ENCODE data around the gene CCDC174. TPM values are rescaled to one million over a fixed set of nuclear protein-coding genes. Genes with fewer than 3 reads are reported as not detected.

Gene CCDC174
- total and polyA plus RNA-seq, 7 donors, result 10.8 to 21.3 (median 13.3) TPM

- H3K4me1 ChIP-seq, result no peaks in the 10 kb centered on the region
- no peak for DNase-seq
- H3K36me3 ChIP-seq, result no peaks in the 10 kb centered on the region
- no peak for TF ChIP-seq POLR2AphosphoS5 (IDR thresholded peaks at IDR 0.05)
- no peak for TF ChIP-seq EP300 (IDR thresholded peaks at IDR 0.05)
- TF ChIP-seq, protein P1, sequence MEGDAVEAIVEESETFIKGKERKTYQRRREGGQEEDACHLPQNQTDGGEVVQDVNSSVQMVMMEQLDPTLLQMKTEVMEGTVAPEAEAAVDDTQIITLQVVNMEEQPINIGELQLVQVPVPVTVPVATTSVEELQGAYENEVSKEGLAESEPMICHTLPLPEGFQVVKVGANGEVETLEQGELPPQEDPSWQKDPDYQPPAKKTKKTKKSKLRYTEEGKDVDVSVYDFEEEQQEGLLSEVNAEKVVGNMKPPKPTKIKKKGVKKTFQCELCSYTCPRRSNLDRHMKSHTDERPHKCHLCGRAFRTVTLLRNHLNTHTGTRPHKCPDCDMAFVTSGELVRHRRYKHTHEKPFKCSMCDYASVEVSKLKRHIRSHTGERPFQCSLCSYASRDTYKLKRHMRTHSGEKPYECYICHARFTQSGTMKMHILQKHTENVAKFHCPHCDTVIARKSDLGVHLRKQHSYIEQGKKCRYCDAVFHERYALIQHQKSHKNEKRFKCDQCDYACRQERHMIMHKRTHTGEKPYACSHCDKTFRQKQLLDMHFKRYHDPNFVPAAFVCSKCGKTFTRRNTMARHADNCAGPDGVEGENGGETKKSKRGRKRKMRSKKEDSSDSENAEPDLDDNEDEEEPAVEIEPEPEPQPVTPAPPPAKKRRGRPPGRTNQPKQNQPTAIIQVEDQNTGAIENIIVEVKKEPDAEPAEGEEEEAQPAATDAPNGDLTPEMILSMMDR (IDR thresholded peaks at IDR 0.05), result no peak
- no peak for TF ChIP-seq POLR2A (IDR thresholded peaks at IDR 0.05)
- H3K9me3 ChIP-seq, result peaks cover 0 to 3% (median 0%) of the 10 kb centered on the region in 4 donors
- H3K4me3 ChIP-seq, result no peak overlapping the region
- 96 to 99% methylated on average over 1 of the region's 1 CpG for WGBS, 2 donors
- intact Hi-C loops (cut with DNase I), result no loop called here
- no peak overlapping the region for H3K27ac ChIP-seq
- no peaks in the 10 kb centered on the region for H3K27me3 ChIP-seq
These were observed 28.6 kb downstream of the CCDC174 start for GRCh38 chr3:14680115-14680514.

- TF ChIP-seq POLR2A (IDR thresholded peaks at IDR 0.05) (no peak), EP300 (IDR thresholded peaks at IDR 0.05) (no peak), POLR2AphosphoS5 (IDR thresholded peaks at IDR 0.05) (no peak)
- TF ChIP-seq, protein P1 (IDR thresholded peaks at IDR 0.05), result no peak
- Histone ChIP-seq H3K9me3 (peaks cover 0 to 3% (median 0%) of the 10 kb centered on the region in 4 donors), H3K36me3 (no peaks in the 10 kb centered on the region), H3K4me3 (no peak overlapping the region), H3K4me1 (no peaks in the 10 kb centered on the region), H3K27ac (no peak overlapping the region), H3K27me3 (no peaks in the 10 kb centered on the region)
- no peak for DNase-seq
- intact Hi-C loops (cut with DNase I), result no loop called here
- WGBS, 2 donors, result 64 to 78% methylated on average over 2 of the region's 2 CpGs
These were observed 29.2 kb downstream of the CCDC174 start for GRCh38 chr3:14680716-14681115.

DNA sequence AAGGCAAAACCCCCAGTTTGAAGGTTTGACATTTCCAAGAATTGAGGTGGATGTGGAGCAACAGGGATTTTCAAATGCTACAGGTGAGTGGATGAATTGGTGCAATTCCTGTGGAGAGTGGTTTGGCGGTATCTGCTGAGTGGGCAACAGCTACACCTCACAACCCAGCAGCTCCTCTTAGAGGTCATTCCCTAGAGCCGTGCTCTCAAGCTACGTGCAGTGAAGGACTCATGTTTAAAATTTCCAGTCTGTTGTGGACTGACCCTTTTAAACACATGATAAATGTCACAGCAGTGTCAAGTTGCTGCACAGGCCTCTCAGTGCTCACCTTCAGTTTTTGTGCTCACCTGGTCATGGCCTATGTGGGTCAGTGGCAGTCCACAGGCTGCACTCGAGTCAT lies 32.9 kb downstream of the CCDC174 start:
- Histone ChIP-seq H3K27me3 (no peaks in the 10 kb centered on the region), H3K36me3 (no peaks in the 10 kb centered on the region), H3K4me3 (no peak overlapping the region), H3K4me1 (no peaks in the 10 kb centered on the region), H3K9me3 (peaks cover 0 to 3% (median 0%) of the 10 kb centered on the region in 4 donors), H3K27ac (no peak overlapping the region)
- 93 to 95% methylated on average over 4 of the region's 4 CpGs for WGBS, 2 donors
- intact Hi-C loops (cut with DNase I), result no loop called here
- no peak for DNase-seq
- TF ChIP-seq EP300 (IDR thresholded peaks at IDR 0.05) (no peak), POLR2AphosphoS5 (IDR thresholded peaks at IDR 0.05) (no peak), POLR2A (IDR thresholded peaks at IDR 0.05) (no peak)
- TF ChIP-seq, protein P1 (IDR thresholded peaks at IDR 0.05), result no peak

DNA sequence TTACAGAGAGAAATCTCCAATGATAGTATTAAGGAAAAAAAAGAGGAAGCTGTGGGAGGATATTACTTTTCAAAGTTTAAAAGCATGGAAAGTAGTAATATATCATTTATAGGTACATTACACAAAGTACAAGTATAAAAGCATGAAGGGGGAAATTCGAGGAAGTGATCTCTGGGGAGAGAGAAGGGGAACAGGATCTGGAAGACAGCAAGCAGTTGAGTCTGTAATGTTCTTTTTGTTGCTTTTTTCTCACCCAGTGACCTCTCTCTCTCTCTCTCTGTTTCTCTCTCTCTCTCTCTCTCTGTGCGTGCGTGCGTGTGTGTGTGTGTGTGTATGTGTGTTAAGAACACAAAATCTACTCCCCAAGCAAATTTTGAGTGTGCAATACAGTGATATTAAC lies 33.6 kb downstream of the CCDC174 start:
- WGBS, 2 donors, result 38 to 56% methylated on average over 4 of the region's 4 CpGs

More for the DNA sequence above, 33.6 kb downstream of the CCDC174 start:
- Histone ChIP-seq H3K4me3 (no peak overlapping the region), H3K9me3 (peaks cover 0 to under 1% (median 0%) of the 10 kb centered on the region in 4 donors), H3K27ac (no peak overlapping the region), H3K36me3 (no peaks in the 10 kb centered on the region), H3K4me1 (no peaks in the 10 kb centered on the region), H3K27me3 (no peaks in the 10 kb centered on the region)
- DNase-seq, result no peak
- no peak for TF ChIP-seq EP300 (IDR thresholded peaks at IDR 0.05)
- no peak for TF ChIP-seq POLR2AphosphoS5 (IDR thresholded peaks at IDR 0.05)
- TF ChIP-seq POLR2A (IDR thresholded peaks at IDR 0.05), result no peak
- TF ChIP-seq, protein P1 (IDR thresholded peaks at IDR 0.05), result no peak
- intact Hi-C loops (cut with DNase I), result no loop called here
